HCT116 (cell line): ENCODE data around the gene PHF10.

Source experiments
- CEBPB ChIP-seq: IDR thresholded peaks from 2 replicates; pipeline ENCODE4 v1.6.1; 2012; ENCODE audit warnings: low read depth
- CTCF ChIP-seq, 3 experiments: fragments of 200-600 bp in 1 of 3; sonication (generic) in 1 of 3; IDR thresholded peaks in 2 of 3; conservative IDR thresholded peaks in 1 of 3; 2 replicates each; pipeline ENCODE4 v1.5.1; 2012 to 2017; ENCODE audit warnings: low read depth in 2 of 3, low read length in 2 of 3, antibody characterized with exemption in 1 of 3, borderline replicate concordance in 1 of 3, control low read depth in 1 of 3, mild to moderate bottlenecking in 1 of 3, mixed read lengths in 1 of 3, mixed run types in 1 of 3, moderate library complexity in 1 of 3; ENCODE audit not compliant: insufficient read depth in 1 of 3
- JUND ChIP-seq: IDR thresholded peaks from 2 replicates; pipeline ENCODE4 v1.6.1; 2012
- POLR2A ChIP-seq: IDR thresholded peaks from 2 replicates; pipeline ENCODE4 v1.7.0; 2011; ENCODE audit warnings: borderline replicate concordance; ENCODE audit not compliant: insufficient read depth, insufficient read length; ENCODE audit errors: extremely low read depth
- POLR2AphosphoS5 ChIP-seq: IDR thresholded peaks from 2 replicates; pipeline ENCODE4 v1.6.1; 2011; ENCODE audit warnings: mild to moderate bottlenecking, low read depth, low read length, moderate library complexity
- TCF7L2 ChIP-seq: IDR thresholded peaks from 2 replicates; pipeline ENCODE4 v1.7.0; 2011; ENCODE audit warnings: borderline replicate concordance, inconsistent platforms; ENCODE audit not compliant: insufficient read depth, insufficient read length; ENCODE audit errors: extremely low read depth

- TF ChIP-seq CTCF (IDR thresholded peaks at IDR 0.05 in 2 of 3, conservative IDR thresholded peaks at IDR 0.05 in 1 of 3; ENCODE audit: borderline replicate concordance in 1 of 3, insufficient read depth in 1 of 3, low read depth in 2 of 3, low read length in 2 of 3): no peak
- TF ChIP-seq JUND: no peak
- no peak for TF ChIP-seq POLR2A
- no peak for TF ChIP-seq CEBPB
- TF ChIP-seq POLR2AphosphoS5: no peak
- no peak for TF ChIP-seq TCF7L2
These were observed 60.8 kb downstream of the PHF10 start for GRCh38 chr6:169663468-169663867.
